MM.1S (cell line): ENCODE data around the gene SNTG2.

Experiments
- DNase-seq: peaks from one replicate; pipeline ENCODE4 v3.0.0-alpha.2; 2015
- H2AFZ ChIP-seq: fragments of 300-600 bp; sonication (generic); 2 replicates; pipeline ENCODE4 v1.6.0; 2016; ENCODE audit warnings: antibody characterized with exemption, low read length
- H3F3A ChIP-seq: fragments of 300-600 bp; sonication (generic); 2 replicates; pipeline ENCODE4 v1.6.1; 2016; ENCODE audit warnings: mild to moderate bottlenecking, antibody characterized with exemption, low read length, moderate library complexity, mixed read lengths; ENCODE audit not compliant: insufficient read depth
- H3K27ac ChIP-seq: fragments of 300-600 bp; sonication (generic); 2 replicates; pipeline ENCODE4 v1.5.1; 2016; ENCODE audit warnings: mild to moderate bottlenecking, low read length
- H3K27me3 ChIP-seq: fragments of 300-600 bp; sonication (generic); replicated peaks from 2 replicates; pipeline ENCODE4 v1.6.0; 2016; ENCODE audit warnings: low read length; ENCODE audit not compliant: insufficient read depth
- H3K36me3 ChIP-seq: fragments of 300-600 bp; sonication (generic); replicated peaks from 2 replicates; pipeline ENCODE4 v1.6.1; 2016; ENCODE audit warnings: mild to moderate bottlenecking, low read length, mixed read lengths; ENCODE audit not compliant: insufficient read depth
- H3K4me1 ChIP-seq: fragments of 300-600 bp; sonication (generic); 2 replicates; pipeline ENCODE4 v1.6.1; 2016; ENCODE audit warnings: low read length, mixed read lengths
- H3K4me2 ChIP-seq: fragments of 300-600 bp; sonication (generic); 2 replicates; pipeline ENCODE4 v1.6.0; 2016; ENCODE audit warnings: low read depth, low read length
- H3K4me3 ChIP-seq: fragments of 300-600 bp; sonication (generic); 2 replicates; pipeline ENCODE4 v1.5.1; 2016; ENCODE audit warnings: low read length, mixed read lengths
- H3K79me2 ChIP-seq: fragments of 300-600 bp; sonication (generic); 2 replicates; pipeline ENCODE4 v1.6.1; 2016; ENCODE audit warnings: mixed run types, low read length, mixed read lengths
- H3K9ac ChIP-seq: fragments of 300-600 bp; sonication (generic); 2 replicates; pipeline ENCODE4 v1.6.1; 2016; ENCODE audit warnings: low read length, mixed read lengths
- H3K9me2 ChIP-seq: fragments of 300-600 bp; sonication (generic); replicated peaks from 2 replicates; pipeline ENCODE4 v1.6.1; 2016; ENCODE audit warnings: mild to moderate bottlenecking, low read length, mixed read lengths; ENCODE audit not compliant: insufficient read depth
- H3K9me3 ChIP-seq: fragments of 300-600 bp; sonication (generic); replicated peaks from 2 replicates; pipeline ENCODE4 v1.6.1; 2016; ENCODE audit warnings: mild to moderate bottlenecking, low read length, mixed read lengths; ENCODE audit not compliant: insufficient read depth
- H4K20me1 ChIP-seq: fragments of 300-600 bp; sonication (generic); 2 replicates; pipeline ENCODE4 v1.6.1; 2016; ENCODE audit warnings: mild to moderate bottlenecking, low read length, moderate library complexity, mixed read lengths; ENCODE audit not compliant: insufficient read depth
- CTCF ChIP-seq: fragments of 300-600 bp; sonication (generic); IDR thresholded peaks from 2 replicates; pipeline ENCODE4 v1.5.1; 2016; ENCODE audit warnings: antibody characterized with exemption, low read length, mixed read lengths
- EZH2 ChIP-seq: fragments of 300-600 bp; sonication (generic); optimal IDR thresholded peaks from 2 replicates; pipeline ENCODE3; 2017; ENCODE audit warnings: low read depth, mild to moderate bottlenecking, antibody characterized with exemption, low read length, mixed read lengths
- EZH2phosphoT487 ChIP-seq: fragments of 300-600 bp; sonication (generic); IDR thresholded peaks from 2 replicates; pipeline ENCODE4 v1.6.1; 2018; ENCODE audit warnings: antibody characterized with exemption, low read length

Gene SNTG2

GRCh38 chr2:1046067-1046466 lies 95.4 kb downstream of the SNTG2 start:
- no peaks in the 10 kb centered on the region for H3K27me3 ChIP-seq
- H3K27ac ChIP-seq = no peak overlapping the region

GRCh38 chr2:1047485-1047884 lies 96.8 kb downstream of the SNTG2 start:
- no peak overlapping the region for H3K4me3 ChIP-seq
- no peaks in the 10 kb centered on the region for H3K27me3 ChIP-seq
- H3F3A ChIP-seq = no peaks in the 10 kb centered on the region
- H4K20me1 ChIP-seq = no peaks in the 10 kb centered on the region
- no peaks in the 10 kb centered on the region for H3K36me3 ChIP-seq
- H3K4me2 ChIP-seq = no peak overlapping the region
- no peak for DNase-seq
- no peak for TF ChIP-seq EZH2phosphoT487
- no peak for TF ChIP-seq EZH2
- no peak for TF ChIP-seq CTCF
- H3K27ac ChIP-seq = no peak overlapping the region
- H3K4me1 ChIP-seq = no peaks in the 10 kb centered on the region
- H3K9ac ChIP-seq = no peak overlapping the region
- H2AFZ ChIP-seq = no peak overlapping the region
- H3K79me2 ChIP-seq = no peaks in the 10 kb centered on the region
- H3K9me2 ChIP-seq = no peaks in the 10 kb centered on the region
- no peaks in the 10 kb centered on the region for H3K9me3 ChIP-seq

More at GRCh38 chr2:1046067-1046466, 95.4 kb downstream of the SNTG2 start:
- TF ChIP-seq EZH2 = no peak
- TF ChIP-seq CTCF = no peak
- no peak for TF ChIP-seq EZH2phosphoT487
- no peak overlapping the region for H3K9ac ChIP-seq
- no peaks in the 10 kb centered on the region for H3K36me3 ChIP-seq
- no peak for DNase-seq
- no peaks in the 10 kb centered on the region for H3K9me2 ChIP-seq
- no peaks in the 10 kb centered on the region for H4K20me1 ChIP-seq
- no peak overlapping the region for H2AFZ ChIP-seq
- H3K4me2 ChIP-seq = no peak overlapping the region
- no peaks in the 10 kb centered on the region for H3F3A ChIP-seq
- H3K4me1 ChIP-seq = no peaks in the 10 kb centered on the region
- no peaks in the 10 kb centered on the region for H3K79me2 ChIP-seq
- H3K4me3 ChIP-seq = no peak overlapping the region
- no peaks in the 10 kb centered on the region for H3K9me3 ChIP-seq

GRCh38 chr2:1049691-1050090 lies 99.0 kb downstream of the SNTG2 start:
- no peaks in the 10 kb centered on the region for H3K9me3 ChIP-seq
- H3K79me2 ChIP-seq = no peaks in the 10 kb centered on the region
- no peaks in the 10 kb centered on the region for H3K9me2 ChIP-seq
- H3K36me3 ChIP-seq = no peaks in the 10 kb centered on the region
- no peak overlapping the region for H3K4me2 ChIP-seq
- no peak for TF ChIP-seq EZH2phosphoT487
- TF ChIP-seq EZH2 = no peak
- TF ChIP-seq CTCF = no peak
- H3K27ac ChIP-seq = no peak overlapping the region
- H3F3A ChIP-seq = no peaks in the 10 kb centered on the region
- no peaks in the 10 kb centered on the region for H4K20me1 ChIP-seq
- H3K27me3 ChIP-seq = no peaks in the 10 kb centered on the region
- DNase-seq = no peak
- H3K4me1 ChIP-seq = no peaks in the 10 kb centered on the region
- no peak overlapping the region for H3K4me3 ChIP-seq
- no peak overlapping the region for H2AFZ ChIP-seq
- no peak overlapping the region for H3K9ac ChIP-seq
